ENCODE results near the gene PRND.

DNA sequence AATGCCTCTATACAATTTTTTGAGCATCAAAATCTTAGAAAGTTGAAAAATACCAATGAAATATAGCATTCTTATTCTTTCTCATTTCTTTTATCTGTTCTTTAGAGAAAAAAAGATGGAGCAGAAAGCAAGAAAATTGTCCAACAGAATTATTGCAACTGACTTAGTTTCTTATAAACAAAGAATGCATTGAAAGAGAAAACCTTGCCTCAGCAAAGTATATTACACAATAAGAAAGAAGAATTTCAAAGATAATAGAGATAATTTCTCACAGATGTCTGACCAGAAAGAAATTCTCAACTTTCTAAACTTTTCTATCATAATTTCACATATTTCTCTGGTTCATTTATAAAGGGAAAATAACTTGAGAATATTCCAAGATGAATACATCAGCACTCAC is 47.0 kb upstream of the PRND start:
- TF ChIP-seq, protein P1, sequence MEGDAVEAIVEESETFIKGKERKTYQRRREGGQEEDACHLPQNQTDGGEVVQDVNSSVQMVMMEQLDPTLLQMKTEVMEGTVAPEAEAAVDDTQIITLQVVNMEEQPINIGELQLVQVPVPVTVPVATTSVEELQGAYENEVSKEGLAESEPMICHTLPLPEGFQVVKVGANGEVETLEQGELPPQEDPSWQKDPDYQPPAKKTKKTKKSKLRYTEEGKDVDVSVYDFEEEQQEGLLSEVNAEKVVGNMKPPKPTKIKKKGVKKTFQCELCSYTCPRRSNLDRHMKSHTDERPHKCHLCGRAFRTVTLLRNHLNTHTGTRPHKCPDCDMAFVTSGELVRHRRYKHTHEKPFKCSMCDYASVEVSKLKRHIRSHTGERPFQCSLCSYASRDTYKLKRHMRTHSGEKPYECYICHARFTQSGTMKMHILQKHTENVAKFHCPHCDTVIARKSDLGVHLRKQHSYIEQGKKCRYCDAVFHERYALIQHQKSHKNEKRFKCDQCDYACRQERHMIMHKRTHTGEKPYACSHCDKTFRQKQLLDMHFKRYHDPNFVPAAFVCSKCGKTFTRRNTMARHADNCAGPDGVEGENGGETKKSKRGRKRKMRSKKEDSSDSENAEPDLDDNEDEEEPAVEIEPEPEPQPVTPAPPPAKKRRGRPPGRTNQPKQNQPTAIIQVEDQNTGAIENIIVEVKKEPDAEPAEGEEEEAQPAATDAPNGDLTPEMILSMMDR (conservative IDR thresholded peaks at IDR 0.05) = no peak
- TF ChIP-seq EZH2 (IDR thresholded peaks at IDR 0.05; ENCODE audit: low read depth) = no peak

Data from PC-9 (cell line).